ENCODE measurements around the gene CHD3. TPM values are rescaled to one million over a fixed set of nuclear protein-coding genes. Genes with fewer than 3 reads are reported as not detected.
A peak's percentile ranks its signal among the peaks of the same experiment; 100 is the strongest.

CHD3 gene
- total RNA-seq, 1 donor from 2014 or later, result 93.0 TPM

GRCh38 chr17:7841396-7841914 lies 47.1 kb upstream of the CHD3 start:
- Histone ChIP-seq H3K9me3 (no peaks in the 10 kb centered on the region), H3K27ac (peak overlapping the region; percentile 97), H3K4me1 (peaks cover 56% of the 10 kb centered on the region), H3K27me3 (no peaks in the 10 kb centered on the region), H3K36me3 (peaks cover 17% of the 10 kb centered on the region), H3K4me3 (peak overlapping the region; percentile 90)
- intact Hi-C loops (cut with DNase I), result no loop called here
- peak; percentile 93 for DNase-seq
- peak; percentile 49 for ATAC-seq
- peak; percentile 14 for TF ChIP-seq CTCF (IDR thresholded peaks at IDR 0.05)

GRCh38 chr17:7841915-7842379 lies 46.6 kb upstream of the CHD3 start:
- Histone ChIP-seq H3K4me1 (peaks cover 51% of the 10 kb centered on the region), H3K4me3 (peak overlapping the region; percentile 90), H3K27me3 (no peaks in the 10 kb centered on the region), H3K27ac (peak overlapping the region; percentile 97), H3K9me3 (no peaks in the 10 kb centered on the region), H3K36me3 (peaks cover 21% of the 10 kb centered on the region)
- ATAC-seq (peak; percentile 69), DNase-seq (peak; percentile 95)
- intact Hi-C loops (cut with DNase I), result no loop called here
- TF ChIP-seq CTCF (IDR thresholded peaks at IDR 0.05), result no peak

- no peaks in the 10 kb centered on the region for H3K27me3 ChIP-seq
- ATAC-seq, result peak; percentile 34
- intact Hi-C loops (cut with DNase I), result no loop called here
Observed at GRCh38 chr17:7842380-7843256, 46.0 kb upstream of the CHD3 start.

GRCh38 chr17:7843257-7843535 lies 45.4 kb upstream of the CHD3 start:
- H3K9me3 ChIP-seq, result no peaks in the 10 kb centered on the region
- no peak for TF ChIP-seq CTCF (IDR thresholded peaks at IDR 0.05)
- H3K27ac ChIP-seq, result peak overlapping the region; percentile 97
- intact Hi-C loops (cut with DNase I), result no loop called here
- peaks cover 32% of the 10 kb centered on the region for H3K36me3 ChIP-seq
- DNase-seq, result no peak
- no peaks in the 10 kb centered on the region for H3K27me3 ChIP-seq
- no peak for ATAC-seq
- peaks cover 41% of the 10 kb centered on the region for H3K4me1 ChIP-seq
- H3K4me3 ChIP-seq, result peak overlapping the region; percentile 90

More at GRCh38 chr17:7842380-7843256, 46.0 kb upstream of the CHD3 start:
- Histone ChIP-seq H3K27ac (peak overlapping the region; percentile 97), H3K4me3 (peak overlapping the region; percentile 90), H3K36me3 (peaks cover 27% of the 10 kb centered on the region), H3K9me3 (no peaks in the 10 kb centered on the region), H3K4me1 (peaks cover 44% of the 10 kb centered on the region)
- peak; percentile 92 for DNase-seq
- TF ChIP-seq CTCF (IDR thresholded peaks at IDR 0.05), result no peak

GRCh38 chr17:7843536-7844291 lies 44.9 kb upstream of the CHD3 start:
- ATAC-seq (peak; percentile 62), DNase-seq (peak; percentile 96)
- Histone ChIP-seq H3K27me3 (no peaks in the 10 kb centered on the region), H3K27ac (peak overlapping the region; percentile 97), H3K36me3 (peaks cover 37% of the 10 kb centered on the region), H3K4me3 (peak overlapping the region; percentile 90), H3K4me1 (peaks cover 37% of the 10 kb centered on the region), H3K9me3 (no peaks in the 10 kb centered on the region)
- no peak for TF ChIP-seq CTCF (IDR thresholded peaks at IDR 0.05)
- intact Hi-C loops (cut with DNase I), result no loop called here

Measured in upper lobe of right lung (tissue), 1 donor.